Measurements from ENCODE around the gene STK11IP.

DNA sequence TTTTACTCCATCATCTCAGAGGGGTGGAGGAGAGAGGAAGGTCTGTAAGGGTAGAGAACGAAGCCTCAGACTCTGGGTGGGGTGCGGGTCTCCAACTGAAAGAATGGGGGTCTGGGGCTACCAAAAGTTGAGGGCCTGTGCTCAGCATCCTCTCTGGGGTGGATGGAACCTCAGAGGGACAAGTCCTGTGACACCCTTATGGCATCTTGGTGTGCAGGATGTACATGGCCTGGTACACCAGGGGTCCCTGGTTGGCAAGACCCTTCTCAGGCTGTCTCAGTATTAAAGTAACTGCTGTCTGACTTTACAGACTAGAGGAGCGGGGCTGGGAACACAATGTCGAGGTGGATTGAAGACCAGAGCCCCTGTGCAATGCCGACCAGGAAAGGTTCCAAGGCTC, 27.5 kb downstream of the STK11IP start:
- TF ChIP-seq, protein P1, sequence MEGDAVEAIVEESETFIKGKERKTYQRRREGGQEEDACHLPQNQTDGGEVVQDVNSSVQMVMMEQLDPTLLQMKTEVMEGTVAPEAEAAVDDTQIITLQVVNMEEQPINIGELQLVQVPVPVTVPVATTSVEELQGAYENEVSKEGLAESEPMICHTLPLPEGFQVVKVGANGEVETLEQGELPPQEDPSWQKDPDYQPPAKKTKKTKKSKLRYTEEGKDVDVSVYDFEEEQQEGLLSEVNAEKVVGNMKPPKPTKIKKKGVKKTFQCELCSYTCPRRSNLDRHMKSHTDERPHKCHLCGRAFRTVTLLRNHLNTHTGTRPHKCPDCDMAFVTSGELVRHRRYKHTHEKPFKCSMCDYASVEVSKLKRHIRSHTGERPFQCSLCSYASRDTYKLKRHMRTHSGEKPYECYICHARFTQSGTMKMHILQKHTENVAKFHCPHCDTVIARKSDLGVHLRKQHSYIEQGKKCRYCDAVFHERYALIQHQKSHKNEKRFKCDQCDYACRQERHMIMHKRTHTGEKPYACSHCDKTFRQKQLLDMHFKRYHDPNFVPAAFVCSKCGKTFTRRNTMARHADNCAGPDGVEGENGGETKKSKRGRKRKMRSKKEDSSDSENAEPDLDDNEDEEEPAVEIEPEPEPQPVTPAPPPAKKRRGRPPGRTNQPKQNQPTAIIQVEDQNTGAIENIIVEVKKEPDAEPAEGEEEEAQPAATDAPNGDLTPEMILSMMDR (IDR thresholded peaks at IDR 0.05), result no peak
- TF ChIP-seq POLR2AphosphoS5 (IDR thresholded peaks at IDR 0.05) (no peak), POLR2A (IDR thresholded peaks at IDR 0.05; ENCODE audit: low read depth) (no peak), EP300 (IDR thresholded peaks at IDR 0.05) (no peak)
